GM12878 (cell line): ENCODE results near the gene ELAC1. TPM values are rescaled to one million over a fixed set of nuclear protein-coding genes. Genes with fewer than 3 reads are reported as not detected.

Source experiments
- ATAC-seq: fragments of 200-7000 bp; cut with Tn5 transposase; 3 replicates; pipeline ENCODE4 v1.9.1; 2020; ENCODE audit warnings: mild to moderate bottlenecking, moderate library complexity
- BruUV-seq: library from RNA; stranded (reverse); fragments of 400-500 nt; replicated peaks from 2 replicates; lab custom pipeline; 2021; lab: Mats Ljungman, UMichigan
- CTCF ChIA-PET: fragments of 300-600 bp; sonication (Branson Sonifier 250); formaldehyde crosslinking; extraction: SDS; loops from one replicate; lab custom pipeline; 2021; ENCODE audit warnings: inconsistent platforms; lab: Yijun Ruan, JAX
- POLR2A ChIA-PET: fragments of 350-600 bp; formaldehyde crosslinking; extraction: SDS; loops from one replicate; lab custom pipeline; 2021; ENCODE audit warnings: inconsistent platforms; lab: Charles Lee
- RAD21 ChIA-PET: fragments of 300-600 bp; sonication (Branson Sonifier 250); formaldehyde crosslinking; loops from one replicate; lab custom pipeline; 2023; ENCODE audit warnings: antibody characterized with exemption; ENCODE audit not compliant: unreplicated experiment; lab: Charles Lee
- SMC1A ChIA-PET: fragments of 300-600 bp; sonication (Branson Sonifier 250); formaldehyde crosslinking; loops from one replicate; lab custom pipeline; 2023; ENCODE audit not compliant: unreplicated experiment, uncharacterized antibody; lab: Charles Lee
- DNase-seq: peaks from one replicate; pipeline ENCODE4 v3.0.0-alpha.2; 2011; ENCODE audit warnings: low read depth, low spot score
- FAIRE-seq: peaks from 3 replicates; lab custom pipeline; 2011; peaks lifted over from hg19 to GRCh38; lab: Jason Lieb, UNC
- H2AFZ ChIP-seq: 2 replicates; pipeline ENCODE4 v1.6.0; 2011; ENCODE audit warnings: low read depth, low read length, control low read depth; ENCODE audit not compliant: control insufficient read depth
- H3K27ac ChIP-seq: 2 replicates; pipeline ENCODE4 v1.5.1; 2011; ENCODE audit warnings: control low read depth; ENCODE audit not compliant: control insufficient read depth, insufficient read depth
- H3K27me3 ChIP-seq, 2 experiments: replicated peaks in 1 of 2; 2 replicates each; pipeline versions ENCODE4 v1.6.0 to v1.6.1; 2011; ENCODE audit warnings: low read length in 1 of 2; ENCODE audit not compliant: control insufficient read depth in 2 of 2, insufficient read depth in 2 of 2
- H3K36me3 ChIP-seq, 2 experiments: 2 replicates each; pipeline ENCODE4 v1.5.1; 2011; ENCODE audit warnings: low read length in 1 of 2; ENCODE audit not compliant: control insufficient read depth in 2 of 2, insufficient read depth in 2 of 2
- H3K4me1 ChIP-seq: 2 replicates; pipeline ENCODE4 v1.6.1; 2011; ENCODE audit warnings: mild to moderate bottlenecking, low read length, moderate library complexity, mixed read lengths; ENCODE audit not compliant: control insufficient read depth, insufficient read depth
- H3K4me2 ChIP-seq: 2 replicates; pipeline ENCODE4 v1.6.0; 2011; ENCODE audit warnings: control low read depth; ENCODE audit not compliant: control insufficient read depth, insufficient read depth
- H3K4me3 ChIP-seq: fragments of 200-600 bp; sonication (generic); 2 replicates; pipeline ENCODE4 v1.5.1; 2016
- H3K79me2 ChIP-seq: 2 replicates; pipeline ENCODE4 v1.6.0; 2011; ENCODE audit warnings: low read length; ENCODE audit not compliant: control insufficient read depth, insufficient read depth
- H3K9ac ChIP-seq: 2 replicates; pipeline ENCODE4 v1.8.0; 2011; ENCODE audit warnings: low read length, control low read depth, mixed read lengths; ENCODE audit not compliant: control insufficient read depth, insufficient read depth
- H3K9me3 ChIP-seq: replicated peaks from 3 replicates; pipeline ENCODE4 v1.5.1; 2011; ENCODE audit warnings: mild to moderate bottlenecking, low read length; ENCODE audit not compliant: control insufficient read depth, insufficient read depth
- H4K20me1 ChIP-seq: 2 replicates; pipeline ENCODE4 v1.6.0; 2011; ENCODE audit not compliant: control insufficient read depth, insufficient read depth
- HDGF ChIP-seq: fragments of 450-650 bp; IDR thresholded peaks from 2 replicates; pipeline ENCODE4 v1.6.1; 2016; ENCODE audit warnings: antibody characterized with exemption
- NRF1 ChIP-seq: conservative IDR thresholded peaks from 2 replicates; pipeline ENCODE4 v1.6.1; 2011; ENCODE audit warnings: mild to moderate bottlenecking, low read depth, low read length, improper control_type of control experiment
- SMC3 ChIP-seq: IDR thresholded peaks from 2 replicates; pipeline ENCODE4 v1.6.1; 2011; ENCODE audit warnings: low read length, improper control_type of control experiment, borderline replicate concordance
- STAT3 ChIP-seq: IDR thresholded peaks from 2 replicates; pipeline ENCODE4 v1.6.1; 2011; ENCODE audit warnings: low read depth, low read length, improper control_type of control experiment
- WGBS: methylation state at CpG from one replicate; pipeline ENCODE4 v1.1.6; 2016; ENCODE audit warnings: low lambda C conversion rate; ENCODE audit not compliant: insufficient replicate concordance, insufficient coverage; ENCODE audit errors: missing lambda C conversion rate; 5-methylcytosine and 5-hydroxymethylcytosine counted together
- in situ Hi-C: fragments of 300-500 bp; cut with MboI; formaldehyde crosslinking; loops from 9 replicates; pipeline ENCODE4 v1.14.3; 2018; ENCODE audit warnings: mixed read lengths
- intact Hi-C: fragments of 100-400 bp; cut with micrococcal nuclease; formaldehyde crosslinking; loops from one replicate; pipeline ENCODE4 v1.14.2; 2022; ENCODE audit not compliant: unreplicated experiment
- polyA plus RNA-seq, 11 experiments: library from polyadenylated mRNA; depleted of rRNA in 4 of 11; unstranded in 6 of 11; stranded (reverse) in 5 of 11; fragments of >200 nt; fragmentation: Nextera tagmentation in 4 of 11; fragmentation: Illumina TruSeq in 1 of 11; extraction: Ambion mirVana in 4 of 11; extraction: Trizol in 1 of 11; gene quantifications; 1 replicate in 1 of 11; 2 replicates in 10 of 11; pipeline versions ENCODE4 v1.2.1 to v1.2.3, GENCODE V29; 2011 to 2016; ENCODE audit warnings: inconsistent platforms in 2 of 11, missing spikeins in 2 of 11, low read depth in 1 of 11
- total RNA-seq, 4 experiments: library from RNA; depleted of rRNA in 3 of 4; stranded (reverse); fragments of >200 nt in 3 of 4; fragmentation: Illumina TruSeq in 1 of 4; extraction: Trizol in 1 of 4; gene quantifications; 2 replicates each; pipeline versions ENCODE4 v1.2.1 to v1.2.3, GENCODE V29; 2013 to 2021
- TF ChIP-seq, protein P1 (sequence below): fragments of 450-650 bp; IDR thresholded peaks from 2 replicates; pipeline ENCODE4 v1.6.1; 2017; ENCODE audit warnings: mild to moderate bottlenecking, low read depth, inconsistent platforms; ENCODE audit not compliant: poor library complexity, severe bottlenecking

Gene ELAC1
- total and polyA plus RNA-seq, 10 of the 15 experiments (the other 5 are each of a cell fraction or from before 2014, with no cell fraction given): 4.9 to 23.0 (median 9.8) TPM

DNA sequence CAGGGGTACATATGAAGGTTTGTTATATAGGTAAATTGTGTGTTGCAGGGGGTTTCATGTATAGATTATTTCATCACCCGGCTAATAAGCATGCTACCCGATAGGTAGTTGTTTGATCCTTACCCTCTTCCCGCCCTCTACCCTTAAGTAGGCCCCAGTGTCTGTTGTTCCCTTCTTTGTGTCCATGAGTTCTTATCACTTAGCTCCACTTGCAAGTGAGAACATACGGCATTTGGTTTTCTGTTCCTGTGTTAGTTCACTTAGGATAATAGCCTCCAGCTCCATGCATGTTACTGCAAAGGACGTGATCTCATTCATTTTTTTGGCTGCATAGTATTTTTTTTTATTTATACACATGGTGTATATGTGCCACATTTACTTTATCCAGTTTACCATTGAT is 34.2 kb upstream of the ELAC1 start (continued):
- TF ChIP-seq NRF1: no peak
- TF ChIP-seq, protein P1, sequence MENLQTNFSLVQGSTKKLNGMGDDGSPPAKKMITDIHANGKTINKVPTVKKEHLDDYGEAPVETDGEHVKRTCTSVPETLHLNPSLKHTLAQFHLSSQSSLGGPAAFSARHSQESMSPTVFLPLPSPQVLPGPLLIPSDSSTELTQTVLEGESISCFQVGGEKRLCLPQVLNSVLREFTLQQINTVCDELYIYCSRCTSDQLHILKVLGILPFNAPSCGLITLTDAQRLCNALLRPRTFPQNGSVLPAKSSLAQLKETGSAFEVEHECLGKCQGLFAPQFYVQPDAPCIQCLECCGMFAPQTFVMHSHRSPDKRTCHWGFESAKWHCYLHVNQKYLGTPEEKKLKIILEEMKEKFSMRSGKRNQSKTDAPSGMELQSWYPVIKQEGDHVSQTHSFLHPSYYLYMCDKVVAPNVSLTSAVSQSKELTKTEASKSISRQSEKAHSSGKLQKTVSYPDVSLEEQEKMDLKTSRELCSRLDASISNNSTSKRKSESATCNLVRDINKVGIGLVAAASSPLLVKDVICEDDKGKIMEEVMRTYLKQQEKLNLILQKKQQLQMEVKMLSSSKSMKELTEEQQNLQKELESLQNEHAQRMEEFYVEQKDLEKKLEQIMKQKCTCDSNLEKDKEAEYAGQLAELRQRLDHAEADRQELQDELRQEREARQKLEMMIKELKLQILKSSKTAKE: no peak

DNA sequence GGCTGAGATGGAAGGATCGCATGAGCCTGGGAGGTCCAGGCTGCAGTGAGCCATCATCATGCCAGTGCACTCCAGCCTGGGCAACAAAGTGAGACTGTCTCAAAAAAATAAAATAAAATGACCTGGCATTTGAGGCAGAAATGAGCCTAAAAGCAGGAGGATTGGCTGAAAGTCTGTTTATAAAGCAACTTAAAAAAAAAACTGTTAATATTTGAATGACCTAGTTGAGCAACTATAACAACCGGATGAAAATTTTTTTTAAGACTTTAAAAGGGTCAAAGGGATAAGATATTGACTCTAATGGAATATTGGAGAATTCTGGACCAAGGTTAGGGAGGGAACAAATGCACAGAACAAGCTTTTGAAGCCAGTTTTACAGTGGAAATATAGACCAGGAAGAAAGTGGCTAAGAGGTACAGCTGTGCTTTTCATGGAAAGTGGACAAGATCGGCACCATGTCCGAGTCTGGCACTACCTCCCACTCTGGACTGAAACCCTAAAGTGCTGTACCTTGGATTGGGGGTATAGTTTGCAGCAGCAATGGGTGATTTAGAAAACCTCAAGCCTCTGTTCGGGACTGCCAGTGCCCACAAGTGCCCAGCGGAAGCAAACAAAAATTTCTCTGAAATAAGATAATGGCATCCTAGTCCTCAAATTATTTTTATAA is 33.2 kb upstream of the ELAC1 start:
- Histone ChIP-seq H3K4me2 (no peak overlapping the region), H2AFZ (no peak overlapping the region), H3K79me2 (no peaks in the 10 kb centered on the region), H3K9ac (no peak overlapping the region), H3K9me3 (no peaks in the 10 kb centered on the region), H3K4me1 (no peaks in the 10 kb centered on the region), H3K4me3 (no peak overlapping the region), H3K27ac (no peak overlapping the region), H4K20me1 (no peaks in the 10 kb centered on the region), H3K27me3 (no peaks in the 10 kb centered on the region), H3K36me3 (peaks cover 0 to 6% of the 10 kb centered on the region in 2 experiments; a peak in 2 of 4 replicates)
- 98% methylated on average over 6 of the region's 6 CpGs for whole genome bisulfite sequencing
- CTCF ChIA-PET: interaction anchor here (1.5 kb wide), 1 partner anchor 19 kb away, joined by 4 read pairs; no protein-coding TSS in a partner anchor
- RAD21 ChIA-PET: no interaction called here
- no peak for DNase-seq
- SMC1A ChIA-PET: interaction anchor here (1.1 kb wide), 1 partner anchor 54 kb away, joined by 3 read pairs; no protein-coding TSS in a partner anchor
- POLR2A ChIA-PET: interaction anchor here (0.5 kb wide), 1 partner anchor 1479 kb away, joined by 3 read pairs; no protein-coding TSS in a partner anchor
- no peak for ATAC-seq
- no peak for FAIRE-seq
- no peak for TF ChIP-seq STAT3
- TF ChIP-seq HDGF: no peak
- TF ChIP-seq SMC3: no peak
- in situ Hi-C loops (no loop called here), intact Hi-C loops (no loop called here)
- no TSS peak for BruUV-seq
